Measurements from ENCODE around the gene SETD5.

- TF ChIP-seq, protein P1, sequence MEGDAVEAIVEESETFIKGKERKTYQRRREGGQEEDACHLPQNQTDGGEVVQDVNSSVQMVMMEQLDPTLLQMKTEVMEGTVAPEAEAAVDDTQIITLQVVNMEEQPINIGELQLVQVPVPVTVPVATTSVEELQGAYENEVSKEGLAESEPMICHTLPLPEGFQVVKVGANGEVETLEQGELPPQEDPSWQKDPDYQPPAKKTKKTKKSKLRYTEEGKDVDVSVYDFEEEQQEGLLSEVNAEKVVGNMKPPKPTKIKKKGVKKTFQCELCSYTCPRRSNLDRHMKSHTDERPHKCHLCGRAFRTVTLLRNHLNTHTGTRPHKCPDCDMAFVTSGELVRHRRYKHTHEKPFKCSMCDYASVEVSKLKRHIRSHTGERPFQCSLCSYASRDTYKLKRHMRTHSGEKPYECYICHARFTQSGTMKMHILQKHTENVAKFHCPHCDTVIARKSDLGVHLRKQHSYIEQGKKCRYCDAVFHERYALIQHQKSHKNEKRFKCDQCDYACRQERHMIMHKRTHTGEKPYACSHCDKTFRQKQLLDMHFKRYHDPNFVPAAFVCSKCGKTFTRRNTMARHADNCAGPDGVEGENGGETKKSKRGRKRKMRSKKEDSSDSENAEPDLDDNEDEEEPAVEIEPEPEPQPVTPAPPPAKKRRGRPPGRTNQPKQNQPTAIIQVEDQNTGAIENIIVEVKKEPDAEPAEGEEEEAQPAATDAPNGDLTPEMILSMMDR (IDR thresholded peaks at IDR 0.05) = no peak
- TF ChIP-seq EP300 (IDR thresholded peaks at IDR 0.05) = no peak
These were observed 1.1 kb upstream of the SETD5 start for GRCh38 chr3:9396301-9396631.
